HG03354 (cell line): ENCODE data around the gene ADAP1.
"Not testable (repeated sequence)": the region's sequence is repeated elsewhere in the genome, so short reads cannot be mapped to it uniquely, and the experiment has no call there.

Source experiments
- ATAC-seq: cut with Tn5 transposase; IDR thresholded peaks from one replicate; pipeline ENCODE4 v1.9.1; 2021; ENCODE audit warnings: mild to moderate bottlenecking; ENCODE audit not compliant: unreplicated experiment, poor library complexity, severe bottlenecking

The ADAP1 gene

DNA sequence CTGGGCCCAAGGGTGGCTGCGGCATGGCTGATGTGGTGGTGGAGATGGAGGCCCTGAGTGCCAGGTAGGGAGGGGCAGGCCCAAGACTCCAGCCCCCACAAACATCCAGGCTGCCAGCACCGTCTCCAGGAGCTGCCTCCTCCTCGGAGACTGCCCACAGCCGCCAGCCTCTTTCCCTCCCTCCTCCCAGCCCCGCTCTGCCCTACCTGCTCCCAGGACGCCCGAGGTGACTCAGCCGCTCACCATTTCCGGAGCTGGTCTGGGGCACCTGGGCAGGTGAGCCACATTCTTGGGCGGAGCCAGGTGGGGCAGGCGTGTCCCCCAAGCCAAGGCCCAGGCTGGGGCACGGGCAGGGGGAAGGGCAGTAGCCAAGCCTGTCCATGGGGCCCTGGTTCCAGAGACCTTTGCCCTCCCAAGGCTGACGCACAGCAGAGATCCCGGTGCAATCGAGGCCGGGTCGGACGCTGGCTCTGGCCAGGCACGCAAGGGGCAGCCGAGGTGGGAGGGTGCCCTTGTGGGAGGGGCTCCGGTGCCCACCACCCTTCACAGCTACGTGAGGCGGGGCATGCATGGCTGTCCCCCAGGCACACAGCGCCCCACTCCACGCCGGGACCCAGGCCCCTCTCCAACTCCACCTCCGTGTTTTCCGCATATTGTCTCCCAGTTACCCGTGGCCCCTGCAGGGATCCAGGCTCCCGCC is 8.8 kb downstream of the ADAP1 start:
- no peak for ATAC-seq

DNA sequence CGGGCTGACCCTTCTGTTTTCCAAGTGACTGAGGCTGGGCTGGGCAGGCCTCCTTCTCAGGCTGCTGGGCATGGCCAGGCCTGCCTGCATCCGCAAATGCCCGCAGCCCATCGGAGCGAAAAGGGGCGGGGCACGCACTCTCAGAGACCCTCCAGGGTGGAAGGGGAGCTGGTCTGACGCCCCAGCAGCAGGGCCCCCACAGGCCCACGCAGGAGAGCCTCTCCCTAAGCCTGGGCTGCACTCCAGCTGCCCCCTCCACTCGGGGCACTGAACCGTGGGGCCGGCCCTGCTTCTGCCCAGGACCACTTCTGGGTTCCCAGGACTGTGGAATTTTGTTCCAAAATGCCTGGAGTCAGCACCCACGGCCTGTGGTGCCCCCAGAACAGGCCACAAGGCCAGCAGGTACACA is 9.3 kb downstream of the ADAP1 start:
- ATAC-seq: no peak

DNA sequence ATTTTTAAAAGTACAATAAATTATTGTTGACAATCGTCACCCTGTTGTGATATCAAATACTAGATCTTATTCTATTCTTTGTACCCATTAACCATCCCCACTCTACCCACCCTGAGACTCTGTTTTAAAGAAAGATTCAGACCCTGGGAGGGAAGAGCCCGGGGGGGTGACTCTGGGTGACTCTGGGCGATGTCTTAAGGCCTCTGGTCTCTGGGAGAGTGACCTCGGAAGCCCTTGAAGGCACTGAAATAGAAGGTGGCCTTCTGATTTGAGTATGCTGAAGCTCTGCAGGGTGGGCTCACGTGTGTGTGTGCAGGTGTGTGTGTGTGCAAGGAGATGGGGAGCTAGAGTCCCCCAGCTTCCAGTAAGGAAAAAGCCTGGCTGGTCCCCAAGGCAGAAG is 9.7 kb downstream of the ADAP1 start:
- no peak for ATAC-seq

DNA sequence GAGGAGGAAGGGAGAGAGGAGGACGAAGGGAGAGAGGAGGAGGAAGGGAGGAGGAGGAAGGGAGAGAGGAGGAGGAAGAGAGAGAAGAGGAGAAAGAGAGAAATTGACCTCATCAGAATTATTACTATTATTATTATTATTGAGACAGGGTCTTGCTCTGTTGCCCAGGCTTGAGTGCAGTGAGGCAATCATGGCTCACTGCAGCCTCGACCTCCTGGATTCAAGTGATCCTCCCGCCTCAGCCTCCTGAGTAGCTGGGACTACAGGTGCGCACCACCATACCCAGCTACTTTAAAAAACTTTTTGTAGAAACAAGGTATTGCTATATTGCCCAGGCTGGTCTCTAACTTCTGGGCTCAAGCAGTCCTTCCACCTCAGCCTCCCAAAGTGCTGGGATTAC is 10.7 kb downstream of the ADAP1 start:
- ATAC-seq: not testable (repeated sequence)

DNA sequence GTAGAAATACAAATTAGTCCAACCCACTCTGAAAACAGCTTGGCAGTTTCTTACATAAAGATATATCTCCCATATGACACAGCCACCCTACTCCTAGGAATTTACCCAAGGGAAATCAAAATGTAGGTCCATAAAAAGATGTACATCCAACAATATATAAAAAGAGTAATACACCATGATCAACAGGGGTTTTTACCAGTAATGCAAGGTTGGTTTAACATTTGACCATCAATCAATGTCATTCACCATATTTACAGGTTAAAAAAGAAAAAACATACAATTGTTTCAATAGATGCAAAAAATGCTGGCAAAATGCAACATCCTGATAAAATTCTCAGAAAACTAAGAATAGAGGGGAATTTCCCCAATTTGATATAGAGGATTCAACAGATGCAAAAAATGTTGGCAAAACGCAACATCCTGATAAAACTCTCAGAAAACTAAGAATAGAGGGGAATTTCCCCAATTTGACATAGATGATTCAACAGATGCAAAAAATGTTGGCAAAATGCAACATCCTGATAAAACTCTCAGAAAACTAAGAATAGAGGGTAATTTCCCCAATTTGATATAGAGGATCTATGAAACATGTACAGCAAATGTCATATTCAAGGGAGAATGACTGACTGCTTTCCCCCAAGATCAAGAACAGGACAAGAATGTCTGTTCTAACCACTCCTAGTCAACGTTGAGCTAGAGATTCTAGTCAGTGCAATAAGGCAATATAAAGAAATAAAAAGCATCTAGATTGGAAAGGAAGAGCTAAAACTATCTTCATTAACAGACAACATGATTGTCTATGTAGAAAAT is 13.7 kb downstream of the ADAP1 start:
- ATAC-seq: no peak

DNA sequence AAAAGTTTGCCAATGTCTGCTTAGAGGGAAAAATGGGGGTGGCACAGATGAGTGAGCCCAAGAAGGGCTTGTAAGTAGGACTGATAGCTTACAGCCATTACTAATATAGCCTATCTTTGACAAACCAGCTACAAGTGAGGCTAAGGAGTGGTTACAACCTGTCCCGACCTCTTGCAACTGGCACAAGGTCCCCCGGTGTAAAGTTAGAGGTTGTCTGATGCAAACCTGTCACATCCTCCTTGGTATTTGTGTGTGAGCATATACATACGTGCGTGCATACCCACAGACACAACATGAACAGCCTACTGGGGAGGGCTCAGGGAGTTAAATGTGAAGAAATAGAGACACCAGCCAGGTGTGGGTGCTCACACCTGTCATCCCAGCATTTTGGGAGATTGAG is 14.6 kb downstream of the ADAP1 start:
- ATAC-seq: no peak

DNA sequence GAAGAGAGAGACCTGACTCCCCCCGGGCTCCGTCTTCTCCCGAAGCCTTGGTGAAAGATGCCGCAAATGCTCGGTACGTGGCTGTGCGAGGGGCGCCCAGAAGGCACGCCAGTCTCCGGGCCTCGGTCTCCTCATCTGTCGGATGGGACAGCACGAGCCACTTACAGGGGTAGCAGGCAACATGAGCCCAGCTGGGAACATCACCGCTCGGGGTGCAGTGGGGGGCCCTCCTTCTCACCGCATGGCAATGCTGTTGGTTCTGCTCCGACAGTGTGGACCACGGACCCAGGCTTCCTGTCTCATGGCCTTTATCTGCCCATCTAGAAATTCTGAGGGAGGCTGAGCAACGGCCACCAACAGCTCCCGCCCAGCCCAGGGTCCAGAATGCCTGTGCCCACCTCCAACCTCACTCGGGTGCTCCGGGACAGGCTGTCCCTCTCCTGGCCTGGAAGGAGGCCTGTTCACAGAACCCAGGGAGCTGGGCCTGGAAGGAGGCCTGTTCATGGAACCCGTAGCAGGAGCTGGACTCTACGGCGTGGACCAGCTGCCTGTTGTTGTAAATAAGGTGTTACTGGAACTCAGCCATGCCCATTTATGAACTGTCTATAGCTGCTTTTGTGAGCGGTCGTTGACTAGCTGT is 15.8 kb downstream of the ADAP1 start:
- no peak for ATAC-seq

DNA sequence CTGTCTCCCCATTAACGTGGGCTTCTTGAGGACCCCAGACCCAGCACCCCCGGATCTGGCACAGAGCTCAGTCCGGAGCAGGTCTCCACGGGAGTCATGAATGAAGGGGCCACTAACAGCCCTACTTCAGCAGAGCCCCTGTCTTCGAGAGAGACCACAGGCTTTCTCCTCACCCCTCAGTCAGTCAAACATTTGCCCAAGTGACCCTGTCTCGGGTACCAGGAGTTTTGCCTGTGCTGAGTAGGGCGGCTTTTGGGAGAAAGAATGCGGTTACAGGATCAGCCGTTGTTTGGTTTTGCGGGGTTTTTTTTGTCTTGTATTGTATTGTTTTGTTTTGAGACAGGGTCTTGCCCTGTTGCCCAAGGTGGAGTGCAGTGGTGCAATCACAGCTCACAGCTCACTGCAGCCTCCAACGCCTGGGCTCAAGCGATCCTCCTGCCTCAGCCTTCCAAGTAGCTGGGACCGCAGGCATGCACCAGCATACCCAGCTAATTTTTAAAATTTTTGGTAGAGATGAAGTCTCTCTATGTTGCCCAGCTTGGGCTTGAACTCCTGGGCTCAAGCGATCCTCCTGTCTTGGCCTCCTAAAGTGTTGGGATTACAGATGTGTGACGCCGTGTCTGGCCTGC is 16.5 kb downstream of the ADAP1 start:
- no peak for ATAC-seq

DNA sequence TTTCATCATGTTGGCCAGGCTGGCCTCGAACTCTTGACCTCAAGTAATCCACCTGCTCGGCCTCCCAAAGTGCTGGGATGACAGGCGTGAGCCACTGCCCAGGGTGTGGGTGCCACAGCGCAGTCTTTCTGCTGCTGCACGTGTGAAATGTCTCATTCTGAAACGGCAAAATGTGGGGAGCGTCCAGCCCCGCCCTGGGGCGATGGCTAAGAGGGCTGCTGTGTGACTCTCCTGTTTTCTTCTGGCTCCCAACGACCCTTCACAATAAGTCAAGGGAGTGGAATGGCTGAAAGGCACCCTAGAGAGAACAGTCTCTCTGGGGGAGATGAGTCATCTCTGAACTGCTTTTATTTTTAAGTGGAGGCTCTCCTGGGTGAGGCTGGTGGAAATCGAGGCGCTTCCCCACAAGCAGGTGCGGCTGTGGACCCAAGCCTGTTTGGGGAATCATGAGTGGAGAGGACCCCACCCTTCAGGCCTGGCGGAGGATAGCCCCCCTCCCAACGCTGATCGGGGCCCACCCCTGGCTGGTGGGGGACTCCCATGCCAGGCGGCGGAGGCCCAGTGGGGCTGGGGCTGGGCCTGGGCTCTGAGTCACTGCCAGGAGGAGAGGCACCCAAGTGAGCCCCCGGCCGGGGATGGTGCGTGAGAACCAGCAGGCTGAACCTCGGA is 18.0 kb downstream of the ADAP1 start:
- ATAC-seq: peak; percentile 78

DNA sequence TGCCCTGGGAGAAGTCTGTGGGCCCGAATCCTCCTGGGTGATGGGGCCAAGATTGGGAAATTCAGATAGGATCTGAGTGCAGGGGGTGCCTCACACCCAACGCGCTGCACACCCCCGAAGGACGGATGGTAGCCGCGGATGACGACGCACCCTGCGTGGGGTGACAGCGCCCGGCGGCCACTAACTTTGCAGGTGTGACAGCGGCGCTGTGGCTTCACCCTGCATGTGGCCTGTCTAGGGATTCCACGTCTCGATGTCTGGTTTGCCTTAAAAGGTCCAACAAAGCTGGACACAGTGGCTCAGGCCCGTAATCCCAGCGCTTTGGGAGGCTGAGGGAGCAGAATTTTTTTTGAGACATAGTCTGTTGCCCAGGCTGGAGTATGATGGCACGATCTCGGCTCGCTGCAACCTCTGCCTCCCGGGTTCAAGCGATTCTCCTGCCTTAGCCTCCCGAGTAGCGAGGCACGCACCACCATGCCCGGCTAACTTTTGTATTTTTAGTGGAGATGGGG is 18.6 kb downstream of the ADAP1 start:
- no peak for ATAC-seq

DNA sequence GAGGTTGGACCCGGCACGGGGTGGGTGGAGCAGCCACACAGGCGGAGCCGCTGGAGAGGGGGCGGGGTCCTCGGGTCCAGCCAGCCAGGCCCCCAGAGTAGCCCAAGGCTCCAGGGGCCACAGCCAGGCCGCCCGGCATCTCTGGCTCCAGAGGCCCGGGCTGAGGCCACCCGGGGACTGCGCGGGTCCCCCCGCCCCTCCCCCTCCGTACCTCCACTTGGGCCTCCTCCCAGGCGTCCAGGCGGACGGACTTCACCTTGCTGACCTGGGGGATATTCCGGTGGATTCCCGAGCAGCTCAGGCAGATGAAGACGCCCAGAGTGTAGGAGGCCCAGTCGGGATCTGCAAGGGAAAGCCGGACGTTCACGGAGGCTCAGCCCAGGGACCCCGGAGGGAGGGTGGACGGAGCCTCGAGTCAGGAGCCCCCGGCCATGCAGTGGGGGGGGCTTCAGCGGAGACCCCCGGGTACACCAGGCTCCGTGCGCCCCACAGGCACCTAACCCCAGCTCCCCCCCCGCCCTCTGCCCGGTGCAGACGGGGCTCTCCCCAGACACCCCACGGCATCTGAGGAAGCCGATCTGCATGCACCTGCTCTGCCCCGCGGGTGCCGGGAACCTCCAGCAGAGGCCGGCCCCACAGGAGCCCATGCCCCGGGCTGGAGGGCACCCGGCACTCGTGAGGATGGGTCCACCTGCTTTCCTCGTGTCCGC is 19.2 kb downstream of the ADAP1 start:
- ATAC-seq: no peak

DNA sequence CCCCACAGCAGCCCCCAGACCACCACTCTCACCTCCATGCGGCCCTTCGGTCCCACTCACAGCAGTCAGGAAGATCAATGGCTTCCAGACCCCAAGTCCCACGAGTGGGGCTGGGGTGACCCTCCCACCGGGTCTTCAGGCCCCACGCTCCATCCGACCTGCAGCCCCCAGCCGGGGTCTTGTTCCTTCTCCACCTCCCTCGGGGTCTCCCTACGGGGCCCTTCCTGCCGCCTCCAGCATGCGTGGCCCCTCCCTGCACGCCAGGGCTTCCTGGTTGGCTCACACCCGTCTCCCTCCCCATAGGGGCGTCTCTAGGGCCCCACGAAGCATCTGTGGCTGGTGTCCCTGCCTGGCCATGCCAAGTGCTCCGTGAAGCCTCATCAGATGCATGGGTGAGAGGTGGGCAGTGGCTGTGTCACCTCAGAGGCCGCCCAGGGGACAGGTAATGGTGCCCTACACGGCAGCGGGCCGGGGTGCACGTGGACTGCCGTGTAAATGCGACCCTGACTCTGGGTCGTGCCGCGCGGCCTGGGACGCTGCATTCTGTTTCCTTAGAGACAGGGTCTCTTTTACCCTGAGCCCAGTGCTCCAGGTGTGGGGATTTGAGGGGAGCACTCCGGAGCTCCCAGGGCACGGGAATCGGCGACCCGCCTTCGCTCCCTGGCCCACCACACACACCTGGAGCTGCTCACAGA is 19.9 kb downstream of the ADAP1 start:
- no peak for ATAC-seq

DNA sequence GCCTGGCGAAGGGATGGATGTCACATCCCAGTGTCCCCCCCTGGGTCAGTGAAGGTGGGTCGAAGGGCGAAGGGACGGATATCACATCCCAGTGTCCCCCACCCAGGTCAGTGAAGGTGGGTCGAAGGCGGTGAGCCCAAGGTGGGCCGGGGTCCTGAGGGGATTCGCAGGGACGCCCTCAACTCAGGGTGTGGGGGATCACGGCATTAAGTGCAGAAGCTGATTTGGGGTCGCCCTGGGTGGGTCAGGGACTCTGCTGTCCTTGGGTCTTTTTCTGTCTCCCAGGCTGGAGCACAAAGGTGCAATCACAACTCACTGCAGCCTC is 21.9 kb downstream of the ADAP1 start:
- ATAC-seq: no peak

DNA sequence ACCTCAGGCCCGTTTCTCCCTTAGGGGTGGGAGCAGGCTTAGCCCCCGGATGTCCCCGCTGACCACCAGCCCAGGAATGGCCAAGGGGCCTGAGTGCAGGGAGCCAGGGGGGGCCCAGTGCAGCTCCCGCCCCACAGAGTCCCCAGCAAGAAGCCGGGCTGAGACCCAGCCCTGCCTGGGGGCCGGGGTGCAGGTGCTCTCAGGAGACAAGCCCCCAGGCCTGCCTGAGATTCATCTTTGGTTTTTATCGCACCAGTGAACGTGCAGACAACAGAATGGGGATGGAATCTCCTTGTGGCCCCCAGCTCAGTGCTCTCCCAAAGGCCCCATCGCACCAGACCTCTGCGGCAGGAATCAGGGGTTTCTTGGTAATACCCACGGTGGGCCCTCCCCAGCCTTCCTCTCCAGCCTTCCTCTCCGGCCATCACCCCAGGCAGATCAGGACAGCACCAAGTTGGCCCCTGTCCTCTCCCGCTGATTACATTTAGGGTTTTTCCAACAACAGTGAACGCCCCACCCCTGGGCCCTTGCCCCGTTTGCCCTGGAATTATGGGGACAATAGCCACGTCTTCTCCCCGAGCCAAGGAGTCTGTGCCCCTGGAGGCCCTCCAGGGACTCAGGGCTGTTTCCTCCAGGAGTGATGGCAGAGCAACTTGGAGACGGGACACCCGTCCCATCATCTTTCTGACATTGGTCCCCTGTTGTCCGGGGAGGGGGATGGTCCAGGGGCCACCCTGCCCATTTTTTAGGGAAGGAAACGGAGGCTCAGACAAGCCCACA is 22.4 kb downstream of the ADAP1 start:
- no peak for ATAC-seq

DNA sequence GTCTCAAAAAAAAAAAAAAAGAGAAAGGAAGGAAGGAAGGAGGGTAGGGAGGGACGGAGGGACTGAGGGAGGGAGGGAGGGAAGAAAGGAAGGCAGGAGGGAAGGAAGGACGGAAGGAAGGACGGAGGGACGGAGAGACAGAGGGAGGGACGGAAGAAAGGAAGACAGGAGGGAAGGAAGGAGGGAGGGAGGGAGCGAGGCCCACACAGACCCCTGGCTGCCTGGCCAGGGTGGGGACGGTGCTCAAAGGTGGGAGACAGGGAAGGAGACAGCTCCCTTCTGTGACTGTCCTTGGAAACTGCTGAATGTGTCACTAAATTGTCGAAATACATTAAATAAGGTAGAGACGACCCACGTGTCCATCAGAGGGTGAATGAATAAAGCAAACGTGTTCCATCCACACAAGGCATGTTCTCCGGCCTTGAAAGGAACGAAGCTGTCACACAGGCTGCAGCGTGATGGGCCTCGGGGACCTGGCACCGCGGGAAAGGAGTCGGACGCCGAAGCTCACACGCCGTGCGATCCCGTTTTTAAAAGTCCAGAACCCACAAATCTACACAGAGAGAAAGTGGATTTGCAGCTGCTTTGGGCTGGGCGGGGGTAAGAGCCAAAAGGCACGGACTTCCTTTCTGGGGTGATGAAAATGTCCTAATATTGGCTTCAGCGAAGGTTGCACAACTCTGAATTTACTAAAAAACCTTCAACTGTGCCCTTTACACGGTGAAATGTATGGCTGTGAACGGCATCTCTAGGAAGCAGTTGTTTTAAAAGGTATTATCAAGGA is 23.3 kb downstream of the ADAP1 start:
- ATAC-seq: no peak

DNA sequence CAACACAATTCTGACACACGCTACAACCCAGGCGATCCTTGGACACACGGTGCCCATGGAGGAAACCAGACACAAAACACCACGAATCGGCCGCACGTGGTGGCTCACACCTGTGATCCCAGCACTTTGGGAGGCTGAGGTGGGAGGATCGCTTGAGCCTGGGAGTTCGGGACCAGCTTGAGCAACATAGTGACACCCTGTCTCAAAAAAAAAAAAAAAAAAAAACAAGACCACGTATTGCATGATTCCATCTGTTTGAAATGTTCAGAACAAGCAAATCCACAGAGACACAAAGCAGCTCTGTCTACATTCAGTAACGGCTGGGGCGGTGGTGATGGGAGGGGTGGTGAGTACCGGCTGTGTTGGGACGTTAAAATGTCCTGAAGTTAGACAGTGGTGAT is 25.2 kb downstream of the ADAP1 start:
- ATAC-seq: no peak

DNA sequence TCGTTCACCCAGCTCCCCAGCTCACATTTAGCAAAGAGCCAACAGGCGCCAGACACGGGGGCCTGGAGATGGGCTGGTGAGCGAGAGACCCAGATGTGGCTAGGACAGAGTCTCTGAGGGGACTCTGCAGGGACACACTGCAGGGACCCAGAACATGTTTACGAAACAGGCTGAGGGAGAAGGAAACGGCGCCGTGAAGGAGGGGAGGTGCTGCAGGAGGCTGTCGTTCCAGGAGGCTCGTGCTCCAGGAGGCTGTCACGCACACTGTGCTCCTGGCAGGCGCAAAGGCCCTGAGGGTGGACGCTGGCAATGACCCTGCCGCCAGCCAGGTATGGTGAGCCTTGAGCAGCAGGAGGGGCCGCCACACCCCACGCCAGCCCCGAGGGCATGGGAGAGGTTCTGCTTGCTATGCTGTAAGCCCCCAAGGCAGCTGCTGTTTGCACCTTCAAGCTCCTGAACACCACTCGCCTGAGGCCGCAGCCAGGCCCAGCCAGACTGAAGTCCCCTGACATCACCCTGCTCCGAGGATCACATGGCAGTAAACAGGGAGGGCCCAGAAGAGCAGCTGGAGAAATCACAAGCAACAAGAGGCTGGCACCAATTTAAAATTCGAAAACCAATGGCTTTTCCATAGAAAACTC is 27.3 kb downstream of the ADAP1 start:
- ATAC-seq: no peak
